CD4-positive, alpha-beta T cell treated with Interleukin-17A for 1 hour (primary cell): ENCODE measurements around the gene PAPPA.

ENCODE experiments used
- DNase-seq: peaks from one replicate; pipeline ENCODE4 v3.0.0-alpha.2; 2020

The PAPPA gene

DNA sequence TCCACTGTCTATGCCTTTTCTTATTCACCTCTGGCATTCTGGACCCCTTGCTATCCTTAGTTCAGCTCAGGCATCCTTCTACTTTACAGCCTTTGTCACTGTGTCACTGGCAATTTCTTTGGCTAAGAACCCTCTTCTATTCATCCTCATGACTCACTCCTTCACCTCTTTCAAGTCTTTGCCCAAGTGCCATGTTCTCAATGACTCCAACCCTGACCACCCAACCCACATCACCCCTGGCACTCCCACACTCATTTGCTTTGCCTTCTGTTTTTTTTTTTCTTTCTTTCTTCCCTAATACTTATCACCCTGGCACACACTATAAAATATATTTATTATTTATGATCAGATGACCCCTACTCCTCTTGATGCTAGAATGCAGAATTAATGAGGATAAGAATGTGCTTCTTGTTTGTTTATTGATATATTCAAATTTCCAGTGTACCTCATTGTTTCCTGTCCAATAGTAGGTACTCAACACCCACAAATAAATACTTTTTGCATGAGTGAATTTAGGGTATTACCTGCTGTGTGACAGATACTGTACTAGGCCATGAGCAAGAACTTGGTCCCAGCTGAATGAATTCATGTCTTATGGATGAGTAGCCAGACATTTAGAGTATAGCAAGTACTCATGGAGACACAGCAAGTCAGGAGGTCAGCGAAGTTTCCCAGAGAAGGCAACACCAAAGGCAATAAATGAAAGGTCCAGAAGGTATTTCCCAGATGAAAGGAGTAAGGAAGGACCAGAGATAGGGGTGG is 236.1 kb downstream of the PAPPA start:
- no peak for DNase-seq

GRCh38 chr9:116390303-116391228 is 237.0 kb downstream of the PAPPA start:
- DNase-seq: no peak

GRCh38 chr9:116391306-116391900 is 237.8 kb downstream of the PAPPA start:
- no peak for DNase-seq

- no peak for DNase-seq
Observed at GRCh38 chr9:116393198-116393597, 239.6 kb downstream of the PAPPA start.

GRCh38 chr9:116394070-116394469 is 240.5 kb downstream of the PAPPA start:
- DNase-seq: no peak

DNA sequence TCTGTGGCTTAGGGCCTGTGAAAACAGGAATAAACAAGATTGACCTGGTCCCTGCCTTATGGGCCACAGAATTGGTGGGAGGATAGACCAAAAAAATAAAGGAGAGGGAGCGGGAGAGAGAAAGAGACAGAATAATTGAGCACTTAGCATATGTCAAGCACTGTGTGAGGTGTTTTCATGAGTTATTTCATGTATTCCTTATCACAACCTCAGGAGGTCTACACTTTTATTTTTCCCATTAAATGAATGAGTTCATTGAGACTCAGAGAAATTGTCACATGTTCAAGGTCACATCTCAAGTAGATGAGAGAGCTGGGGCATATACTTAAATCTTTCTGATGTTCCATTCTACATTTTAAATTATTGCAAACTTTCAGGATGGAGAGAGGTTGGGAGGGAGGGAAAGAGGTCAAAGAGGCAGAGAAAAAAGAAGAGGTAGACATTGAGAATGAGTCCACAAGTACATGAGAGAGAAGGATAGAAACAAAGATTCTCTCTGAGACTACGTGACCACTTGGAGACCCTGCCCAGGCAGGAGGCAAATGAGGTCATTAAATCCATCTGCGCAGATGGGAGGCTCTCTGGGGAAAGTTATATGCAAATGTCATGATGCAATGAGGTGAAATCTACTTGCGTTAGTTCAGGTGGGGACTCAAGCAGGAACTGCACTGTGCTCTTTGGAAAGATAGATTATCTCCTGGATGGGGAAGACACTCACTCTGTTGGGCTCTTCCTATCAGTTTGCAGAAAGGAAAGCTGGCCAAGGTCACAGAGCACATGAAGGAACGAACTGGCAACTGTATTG is 241.5 kb downstream of the PAPPA start:
- DNase-seq: no peak

GRCh38 chr9:116395699-116396037 is 242.1 kb downstream of the PAPPA start:
- DNase-seq: no peak

DNA sequence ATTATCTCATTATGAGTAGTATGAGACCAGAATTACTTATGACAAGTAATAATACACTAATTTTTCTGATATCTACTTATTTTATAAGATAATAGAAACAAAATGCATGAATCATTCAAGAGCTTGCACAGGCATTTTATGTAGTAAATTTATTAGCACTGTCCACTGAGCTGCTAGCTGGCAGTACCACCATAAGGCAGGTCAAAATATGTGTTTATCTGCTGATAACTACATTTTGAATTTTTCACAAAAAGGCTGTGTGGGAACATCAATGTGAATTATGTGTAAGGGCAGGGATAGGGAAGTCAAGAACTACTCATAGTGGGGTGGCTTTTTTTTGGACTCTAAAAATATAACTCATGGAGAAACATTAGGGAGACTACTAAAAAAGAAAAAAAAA is 249.6 kb downstream of the PAPPA start:
- no peak for DNase-seq

DNA sequence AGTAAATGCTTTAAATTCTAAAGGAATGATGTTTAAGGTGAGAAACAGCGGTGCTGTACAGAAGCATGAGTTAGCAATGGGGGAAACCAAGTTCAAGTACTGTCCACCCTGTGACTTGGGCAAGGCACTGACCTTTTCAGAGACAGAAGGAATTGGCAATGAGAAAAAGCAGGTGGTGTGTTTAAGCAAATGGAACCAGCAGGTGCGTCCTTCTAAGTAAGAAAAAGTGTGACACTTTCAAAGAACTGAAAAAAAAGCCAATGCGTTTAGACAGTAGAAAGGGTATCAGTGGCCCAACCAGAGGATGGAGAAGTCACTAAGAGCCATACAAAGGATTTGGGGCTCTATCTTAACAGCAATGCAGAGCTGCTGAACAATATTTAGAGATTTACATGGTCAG is 250.6 kb downstream of the PAPPA start:
- DNase-seq: no peak

- DNase-seq: no peak
Observed at GRCh38 chr9:116405321-116405720, 251.7 kb downstream of the PAPPA start.

DNA sequence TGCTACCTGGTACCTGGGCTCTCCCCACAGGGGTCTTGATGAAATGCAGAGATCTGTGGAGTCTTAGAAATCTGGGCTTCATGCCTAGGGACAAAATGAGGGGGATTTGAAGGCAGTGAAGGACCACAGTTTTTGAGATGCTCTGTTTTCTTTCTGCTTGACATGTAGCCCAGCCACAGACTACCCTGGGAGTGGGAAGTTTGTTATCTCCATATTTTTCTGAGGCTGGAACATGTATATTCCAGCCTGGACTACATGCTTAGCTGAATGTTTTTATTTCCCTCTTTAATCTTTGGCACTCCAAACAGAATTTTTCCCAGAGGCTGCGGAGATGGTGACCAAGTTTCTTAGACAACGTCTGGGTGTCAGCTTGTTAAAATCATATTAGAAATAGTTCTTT is 252.9 kb downstream of the PAPPA start:
- no peak for DNase-seq

- no peak for DNase-seq
Observed at GRCh38 chr9:116409129-116409528, 255.5 kb downstream of the PAPPA start.

DNA sequence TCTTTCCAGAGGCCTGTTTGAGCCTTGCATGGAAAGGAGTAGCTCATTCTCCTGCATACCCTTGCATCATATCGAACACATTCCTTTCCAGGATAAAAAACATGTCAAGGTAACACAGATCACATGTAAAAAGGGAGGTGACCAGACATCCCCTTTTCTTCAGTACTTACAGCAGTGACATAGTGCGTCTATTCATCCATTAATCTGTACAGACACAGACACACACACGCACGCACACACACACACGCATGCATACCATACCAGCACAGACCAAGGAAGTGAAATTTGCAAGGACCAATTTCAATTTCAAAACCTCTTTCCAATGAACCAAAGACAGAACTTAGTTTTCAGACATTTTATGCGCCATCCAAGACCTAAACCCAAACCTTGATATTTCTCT is 256.0 kb downstream of the PAPPA start:
- DNase-seq: no peak

GRCh38 chr9:116411506-116411905 is 257.9 kb downstream of the PAPPA start:
- no peak for DNase-seq

DNA sequence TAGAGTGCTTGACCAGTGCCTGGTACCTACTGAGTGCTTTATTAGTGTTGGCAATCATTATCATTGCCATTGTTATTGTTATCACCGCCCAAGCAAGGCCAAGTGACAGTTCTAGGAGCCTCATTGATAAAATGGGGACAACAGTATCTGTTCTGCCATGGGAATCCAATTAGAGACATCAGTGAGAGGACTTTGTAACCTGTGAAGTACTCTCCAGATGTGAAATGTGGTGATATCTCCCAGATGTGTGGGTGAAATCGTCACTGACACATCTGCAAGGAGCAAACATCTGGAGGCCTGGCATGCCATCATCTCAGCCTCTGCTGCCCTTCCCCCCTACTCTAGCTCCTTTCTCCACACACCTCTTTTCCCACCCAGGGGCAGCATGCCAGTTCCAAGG is 260.8 kb downstream of the PAPPA start:
- no peak for DNase-seq

DNA sequence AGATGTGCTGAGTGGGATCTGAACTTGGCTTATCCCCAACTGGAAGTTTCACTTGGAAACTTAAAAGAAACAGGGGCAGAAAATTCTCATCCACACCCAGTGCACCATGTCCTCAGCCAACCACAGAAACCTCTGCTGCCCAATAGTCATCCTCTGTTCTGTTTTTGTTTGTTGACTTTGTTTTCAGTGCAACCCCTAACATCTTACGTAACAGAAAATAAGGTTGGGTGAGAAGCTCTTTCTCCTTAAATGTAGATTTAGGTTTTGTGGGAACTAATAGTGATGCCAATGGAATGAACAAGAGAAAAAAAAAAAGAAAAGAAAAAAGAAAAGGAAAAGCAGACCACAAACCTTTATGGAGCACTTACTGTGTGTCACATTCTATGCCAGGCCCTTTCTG is 262.8 kb downstream of the PAPPA start:
- DNase-seq: no peak

GRCh38 chr9:116417464-116417863 is 263.9 kb downstream of the PAPPA start:
- no peak for DNase-seq

DNA sequence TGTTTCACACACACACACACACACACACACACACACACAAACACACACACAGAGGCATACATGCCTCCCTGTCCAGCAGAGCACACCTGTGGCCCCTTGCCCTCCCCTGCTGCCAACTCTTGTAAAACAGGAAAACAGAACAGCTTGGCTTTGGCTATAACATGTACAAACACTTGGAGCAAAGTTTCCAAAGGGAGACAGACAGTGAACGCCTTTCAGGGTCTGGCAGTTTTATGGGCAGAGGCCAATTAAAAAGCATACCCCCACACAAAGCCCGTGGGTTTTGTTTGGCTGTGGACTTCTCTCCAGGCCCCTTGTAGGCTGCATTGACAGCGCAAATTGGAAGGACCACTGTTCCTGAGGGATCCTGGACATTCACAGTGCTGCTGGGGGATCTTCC is 265.6 kb downstream of the PAPPA start:
- no peak for DNase-seq

DNA sequence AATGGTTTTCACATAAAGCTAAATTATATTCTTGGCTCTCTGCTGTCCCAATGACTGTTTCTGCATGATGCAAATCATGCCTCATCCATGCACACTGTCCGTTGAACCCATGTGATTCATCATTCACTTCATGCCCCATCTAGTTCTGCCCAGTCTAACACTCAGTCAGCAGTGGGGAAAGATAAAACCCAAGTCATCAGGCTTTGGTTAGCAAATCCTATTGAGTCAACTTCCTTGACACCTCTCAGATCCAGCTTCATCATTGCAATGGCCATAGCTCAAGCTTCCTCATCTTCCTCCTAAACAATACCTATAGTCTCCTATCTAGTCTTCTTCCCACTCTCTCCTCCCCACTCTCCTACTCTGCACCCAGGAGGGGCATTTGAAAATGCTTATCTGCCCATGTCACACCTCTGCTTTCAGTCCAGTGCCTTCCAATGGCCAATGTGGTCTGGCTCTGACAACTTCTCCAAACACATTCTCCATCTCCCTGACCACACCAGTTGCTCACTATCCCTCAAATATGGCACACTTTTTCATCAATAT is 267.5 kb downstream of the PAPPA start:
- DNase-seq: no peak

DNA sequence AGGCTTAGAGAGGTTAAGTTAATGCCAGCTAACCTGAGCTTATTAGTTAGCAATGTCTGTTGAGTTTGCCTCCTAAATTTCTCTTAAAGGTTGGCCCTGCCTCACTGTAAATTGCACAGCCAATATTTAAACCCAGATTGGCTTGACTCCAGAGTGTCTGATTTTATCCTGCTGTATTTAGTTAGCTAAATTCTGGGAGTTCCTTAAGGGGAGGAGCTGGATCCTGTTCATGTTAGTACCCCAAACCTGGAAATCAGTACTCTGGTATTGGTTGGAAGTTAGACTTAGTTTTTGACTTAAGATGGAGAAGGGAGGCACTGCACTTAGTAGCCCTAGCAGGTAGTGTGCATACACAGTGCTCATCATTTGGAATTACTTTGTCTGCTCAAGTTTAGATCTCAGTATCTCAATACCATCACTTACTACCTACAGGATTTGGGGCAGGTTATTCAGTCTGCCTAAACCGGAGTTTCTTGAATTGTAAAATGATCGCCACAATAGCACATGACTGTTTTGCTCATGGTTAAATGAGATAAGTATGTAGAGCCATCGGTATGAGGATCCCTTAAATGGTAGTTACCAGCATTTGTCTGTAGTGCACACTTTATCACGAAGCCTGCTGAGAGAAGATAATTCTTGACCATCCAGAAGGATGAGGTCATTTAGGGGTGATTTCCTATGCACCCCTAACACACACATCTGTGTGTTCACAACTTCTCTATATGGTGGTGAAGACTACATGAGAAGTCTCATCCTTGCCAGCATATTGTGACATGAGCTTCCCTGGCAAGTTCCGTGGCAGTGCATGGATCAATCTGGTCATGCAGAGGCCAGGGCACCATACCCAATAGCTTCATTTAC is 268.8 kb downstream of the PAPPA start:
- DNase-seq: no peak

- no peak for DNase-seq
Observed at GRCh38 chr9:116423149-116423548, 269.6 kb downstream of the PAPPA start.

GRCh38 chr9:116425244-116425643 is 271.7 kb downstream of the PAPPA start:
- no peak for DNase-seq
